Activated T-helper 2 cell treated with anti-CD3 and anti-CD28 coated beads, Interferon-gamma antibody, Interleukin-2, Interleukin-4, amounts not matched to agents 10 μg/mL and 5 μg/mL and 100 μg/mL, durations not matched to agents 14 hours and 24 hours and 36 hours (primary cell): Measurements from ENCODE around the gene ZNF628. TPM values are rescaled to one million over a fixed set of nuclear protein-coding genes. Genes with fewer than 3 reads are reported as not detected.
"Not testable (repeated sequence)": the region's sequence is repeated elsewhere in the genome, so short reads cannot be mapped to it uniquely, and the experiment has no call there.

Source experiments
- DNase-seq: peaks from one replicate; pipeline ENCODE4 v3.0.0; 2021; ENCODE audit warnings: low spot score
- H3K27ac Mint-ChIP-seq: one replicate; pipeline ENCODE4 v1.8.0; 2021; ENCODE audit warnings: mixed read lengths
- H3K27me3 Mint-ChIP-seq: one replicate; pipeline ENCODE4 v1.8.0; 2021; ENCODE audit warnings: low read depth, mixed read lengths
- H3K36me3 Mint-ChIP-seq: one replicate; pipeline ENCODE4 v1.8.0; 2021; ENCODE audit warnings: low read depth, mixed read lengths
- H3K4me1 Mint-ChIP-seq: one replicate; pipeline ENCODE4 v1.8.0; 2021; ENCODE audit warnings: low read depth, mixed read lengths
- H3K4me3 Mint-ChIP-seq: one replicate; pipeline ENCODE4 v1.8.0; 2021; ENCODE audit warnings: low read depth, mild to moderate bottlenecking, moderate library complexity, mixed read lengths
- H3K9me3 Mint-ChIP-seq: one replicate; pipeline ENCODE4 v1.8.0; 2021; ENCODE audit warnings: mixed read lengths
- intact Hi-C: fragments of 100-400 bp; cut with micrococcal nuclease; formaldehyde crosslinking; loops from one replicate; pipeline ENCODE4 v1.15.1; 2023
- total RNA-seq: library from RNA; stranded (reverse); gene quantifications from 2 replicates; pipeline ENCODE4 v1.2.3, GENCODE V29; 2022

The ZNF628 gene
- total RNA-seq, 1 donor from 2014 or later = 8.6 TPM

GRCh38 chr19:55493052-55493644 is 16.7 kb downstream of the ZNF628 start:
- Mint-ChIP-seq H3K27ac (no peak overlapping the region), H3K27me3 (peaks cover 2% of the 10 kb centered on the region), H3K4me1 (no peaks in the 10 kb centered on the region), H3K36me3 (no peaks in the 10 kb centered on the region), H3K4me3 (no peak overlapping the region), H3K9me3 (no peaks in the 10 kb centered on the region)
- intact Hi-C loops = no loop called here
- no peak for DNase-seq

GRCh38 chr19:55493645-55494171 is 17.3 kb downstream of the ZNF628 start:
- Mint-ChIP-seq H3K4me1 (no peaks in the 10 kb centered on the region), H3K36me3 (no peaks in the 10 kb centered on the region), H3K4me3 (no peak overlapping the region), H3K27ac (no peak overlapping the region), H3K27me3 (peaks cover 2% of the 10 kb centered on the region), H3K9me3 (no peaks in the 10 kb centered on the region)
- intact Hi-C loops = no loop called here
- no peak for DNase-seq

GRCh38 chr19:55494172-55494761 is 17.9 kb downstream of the ZNF628 start:
- no peaks in the 10 kb centered on the region for H3K4me1 Mint-ChIP-seq
- no peak overlapping the region for H3K27ac Mint-ChIP-seq
- peak overlapping the region; percentile 26 for H3K4me3 Mint-ChIP-seq
- intact Hi-C loops = no loop called here
- no peaks in the 10 kb centered on the region for H3K9me3 Mint-ChIP-seq
- H3K36me3 Mint-ChIP-seq = no peaks in the 10 kb centered on the region
- DNase-seq = no peak
- peaks cover 2% of the 10 kb centered on the region for H3K27me3 Mint-ChIP-seq

- DNase-seq = no peak
- no peak overlapping the region for H3K27ac Mint-ChIP-seq
- H3K36me3 Mint-ChIP-seq = no peaks in the 10 kb centered on the region
- no peaks in the 10 kb centered on the region for H3K9me3 Mint-ChIP-seq
- intact Hi-C loops = no loop called here
- H3K4me3 Mint-ChIP-seq = no peak overlapping the region
- no peaks in the 10 kb centered on the region for H3K4me1 Mint-ChIP-seq
- H3K27me3 Mint-ChIP-seq = peaks cover 2% of the 10 kb centered on the region
Observed at GRCh38 chr19:55495646-55496349, 19.4 kb downstream of the ZNF628 start.

GRCh38 chr19:55496820-55497219 is 20.4 kb downstream of the ZNF628 start:
- H3K4me1 Mint-ChIP-seq, H3K9me3 Mint-ChIP-seq, H3K36me3 Mint-ChIP-seq, H3K27me3 Mint-ChIP-seq, DNase-seq, H3K4me3 Mint-ChIP-seq, intact Hi-C loops, H3K27ac Mint-ChIP-seq: not testable (repeated sequence)

- DNase-seq = no peak
- H3K27me3 Mint-ChIP-seq = no peaks in the 10 kb centered on the region
- H3K27ac Mint-ChIP-seq = no peak overlapping the region
- H3K9me3 Mint-ChIP-seq = no peaks in the 10 kb centered on the region
- intact Hi-C loops = no loop called here
- H3K4me3 Mint-ChIP-seq = no peak overlapping the region
- no peaks in the 10 kb centered on the region for H3K36me3 Mint-ChIP-seq
- peaks cover 9% of the 10 kb centered on the region for H3K4me1 Mint-ChIP-seq
Observed at GRCh38 chr19:55497763-55498162, 21.3 kb downstream of the ZNF628 start.

- no peak overlapping the region for H3K27ac Mint-ChIP-seq
Observed at GRCh38 chr19:55498246-55498840, 21.9 kb downstream of the ZNF628 start.

GRCh38 chr19:55500368-55500952 is 24.0 kb downstream of the ZNF628 start:
- Mint-ChIP-seq H3K27ac (no peak overlapping the region), H3K36me3 (peaks cover 6% of the 10 kb centered on the region), H3K4me1 (peaks cover 15% of the 10 kb centered on the region), H3K9me3 (peaks cover 8% of the 10 kb centered on the region), H3K27me3 (peaks cover 1% of the 10 kb centered on the region), H3K4me3 (no peak overlapping the region)
- intact Hi-C loops = loop anchor here (5.0 kb wide), 1 partner anchor 358 kb away; no protein-coding TSS in a partner anchor
- no peak for DNase-seq

More at GRCh38 chr19:55498246-55498840, 21.9 kb downstream of the ZNF628 start:
- DNase-seq = no peak
- Mint-ChIP-seq H3K27me3 (no peaks in the 10 kb centered on the region), H3K4me1 (peaks cover 11% of the 10 kb centered on the region), H3K36me3 (peaks cover 4% of the 10 kb centered on the region), H3K9me3 (peaks cover 4% of the 10 kb centered on the region), H3K4me3 (no peak overlapping the region)
- intact Hi-C loops = no loop called here

GRCh38 chr19:55502197-55502952 is 26.0 kb downstream of the ZNF628 start:
- peak overlapping the region; percentile 13 for H3K27ac Mint-ChIP-seq
- peaks cover 3% of the 10 kb centered on the region for H3K27me3 Mint-ChIP-seq
- H3K4me3 Mint-ChIP-seq = peak overlapping the region; percentile 2
- H3K9me3 Mint-ChIP-seq = peaks cover 8% of the 10 kb centered on the region
- DNase-seq = no peak
- H3K36me3 Mint-ChIP-seq = peaks cover 6% of the 10 kb centered on the region
- intact Hi-C loops = loop anchor here (5.0 kb wide), 1 partner anchor 360 kb away; no protein-coding TSS in a partner anchor
- H3K4me1 Mint-ChIP-seq = peaks cover 15% of the 10 kb centered on the region

- Mint-ChIP-seq H3K9me3 (peaks cover 8% of the 10 kb centered on the region), H3K27me3 (peaks cover 3% of the 10 kb centered on the region), H3K27ac (peak overlapping the region; percentile 48), H3K36me3 (peaks cover 6% of the 10 kb centered on the region), H3K4me3 (peak overlapping the region; percentile 75), H3K4me1 (peaks cover 15% of the 10 kb centered on the region)
- intact Hi-C loops = loop anchor here (1.0 to 5.0 kb wide), 2 partner anchors 36 to 361 kb away; no protein-coding TSS in a partner anchor
- DNase-seq = no peak
Observed at GRCh38 chr19:55503157-55503501, 26.7 kb downstream of the ZNF628 start.

- peak overlapping the region; percentile 75 for H3K27ac Mint-ChIP-seq
- H3K9me3 Mint-ChIP-seq = peaks cover 8% of the 10 kb centered on the region
- peaks cover 3% of the 10 kb centered on the region for H3K27me3 Mint-ChIP-seq
- peak; percentile 90 for DNase-seq
- H3K4me3 Mint-ChIP-seq = peak overlapping the region; percentile 75
- peaks cover 15% of the 10 kb centered on the region for H3K4me1 Mint-ChIP-seq
- peaks cover 6% of the 10 kb centered on the region for H3K36me3 Mint-ChIP-seq
- intact Hi-C loops = loop anchor here (1.0 to 5.0 kb wide), 2 partner anchors 36 to 361 kb away; no protein-coding TSS in a partner anchor
Observed at GRCh38 chr19:55503502-55504251, 27.3 kb downstream of the ZNF628 start.
